NCI-H1436 (cell line): ENCODE measurements around the gene MYL6B.

Experiments used
- DNase-seq: peaks from one replicate; lab custom pipeline; 2025; lab: John Stamatoyannopoulos, UW

Gene MYL6B

GRCh38 chr12:56122637-56123036 lies 29.8 kb upstream of the MYL6B start:
- DNase-seq: no peak

GRCh38 chr12:56124133-56124532 lies 28.3 kb upstream of the MYL6B start:
- DNase-seq: no peak

DNA sequence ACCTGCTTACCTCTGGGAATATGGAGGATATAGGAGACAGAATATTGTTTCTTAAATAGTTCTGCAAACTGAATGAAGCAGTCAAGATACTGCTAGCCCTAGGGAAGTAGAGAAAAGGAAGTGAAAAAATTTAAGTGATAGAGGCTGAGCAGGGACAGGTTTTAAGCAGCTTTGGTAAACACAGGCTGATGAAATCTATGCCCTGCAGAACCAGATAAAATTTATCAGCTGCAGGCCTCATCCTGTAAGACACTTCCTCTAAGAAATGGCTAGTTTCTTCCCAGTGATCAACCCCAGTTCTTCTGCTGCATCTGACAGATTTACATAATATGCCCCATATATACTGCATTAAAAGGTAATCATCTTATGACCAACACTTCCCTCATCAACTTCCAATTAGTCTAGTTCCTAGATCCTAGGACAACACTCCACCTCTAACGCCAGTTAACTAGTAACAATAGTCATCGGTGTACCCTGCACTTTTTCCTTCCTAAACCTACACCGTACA lies 25.6 kb upstream of the MYL6B start:
- DNase-seq: no peak

DNA sequence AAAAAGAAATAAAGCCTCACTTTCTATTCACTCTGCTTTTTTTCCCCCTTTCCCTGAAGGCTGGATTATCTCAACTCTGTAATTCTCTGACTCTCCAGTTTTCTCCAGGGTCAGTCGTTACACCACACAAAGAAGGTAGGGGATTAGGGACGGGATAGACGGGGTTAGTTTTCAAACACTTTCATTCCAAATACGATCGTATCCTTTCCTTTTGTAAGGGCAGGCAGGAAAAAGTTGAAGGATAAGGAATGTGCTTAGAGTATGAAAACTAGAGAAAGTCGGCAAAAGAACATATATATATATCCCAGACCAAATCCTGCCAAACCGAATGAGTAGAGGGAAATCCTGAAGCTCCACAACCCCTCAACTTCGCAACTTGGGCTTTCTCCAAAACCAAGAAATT lies 24.9 kb upstream of the MYL6B start:
- DNase-seq: no peak

DNA sequence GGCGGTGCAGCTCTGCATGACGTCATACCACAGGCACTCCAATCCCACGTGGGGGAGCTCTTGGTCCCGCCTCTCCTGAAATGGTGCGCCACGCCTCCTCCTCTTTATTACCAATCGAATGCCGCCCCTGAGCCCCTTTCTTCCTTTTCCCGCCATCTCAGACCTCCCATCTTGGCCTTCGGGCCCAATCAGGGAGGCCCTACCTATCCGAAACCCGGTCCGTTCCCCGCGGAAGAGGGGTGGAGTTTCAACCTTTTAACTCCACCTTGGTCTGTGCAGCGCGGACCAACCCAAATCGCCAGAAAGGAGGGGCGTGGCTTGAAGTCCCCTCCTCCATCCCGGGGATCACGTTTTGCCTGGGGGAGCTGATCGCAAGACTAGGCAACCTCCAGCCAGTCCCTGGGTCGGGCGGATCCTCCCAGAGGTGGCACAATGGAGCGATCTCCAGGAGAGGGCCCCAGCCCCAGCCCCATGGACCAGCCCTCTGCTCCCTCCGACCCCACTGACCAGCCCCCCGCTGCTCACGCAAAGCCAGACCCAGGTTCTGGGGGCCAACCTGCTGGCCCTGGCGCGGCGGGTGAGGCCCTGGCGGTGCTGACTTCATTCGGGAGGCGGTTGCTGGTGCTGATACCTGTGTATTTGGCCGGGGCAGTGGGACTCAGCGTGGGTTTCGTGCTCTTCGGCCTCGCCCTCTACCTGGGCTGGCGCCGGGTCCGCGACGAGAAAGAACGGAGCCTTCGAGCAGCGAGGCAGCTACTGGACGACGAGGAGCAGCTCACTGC lies 24.3 kb upstream of the MYL6B start, which contains the start of gene ESYT1:
ESYT1 (plus strand) TSS at position 380 of the 782 bp plus-strand sequence; CDS start at position 433, 53 bp downstream.
- DNase-seq: peak; percentile 99

DNA sequence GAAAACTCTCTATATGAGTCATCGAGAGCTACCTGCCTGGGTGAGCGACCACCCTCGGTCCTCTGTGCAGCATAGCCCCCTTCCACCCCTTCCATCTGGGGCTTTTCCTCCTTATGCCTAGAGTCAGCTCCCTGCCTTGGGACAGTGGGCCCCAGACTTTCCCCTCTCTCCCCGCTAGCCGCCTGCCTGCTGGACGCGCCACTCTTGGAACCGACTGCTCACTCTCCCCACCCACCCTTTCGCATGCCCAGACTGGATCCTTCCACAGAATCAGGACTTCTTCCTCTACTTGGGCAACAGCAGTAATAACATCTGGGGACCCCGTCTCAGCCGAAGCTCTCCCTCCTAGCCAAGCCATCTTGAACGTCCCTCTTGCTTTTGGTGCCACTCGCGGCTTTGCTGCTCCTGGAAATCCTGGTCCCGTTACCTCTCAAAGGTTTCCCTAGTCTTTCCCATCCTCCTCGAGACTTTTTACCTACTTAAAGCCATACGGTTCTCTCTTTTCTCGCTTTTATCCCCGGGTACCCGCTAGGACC lies 23.6 kb upstream of the MYL6B start:
- no peak for DNase-seq

GRCh38 chr12:56129206-56129941 lies 23.0 kb upstream of the MYL6B start:
- peak; percentile 27 for DNase-seq

- DNase-seq: no peak
Measured at GRCh38 chr12:56129942-56130495, 22.4 kb upstream of the MYL6B start.

GRCh38 chr12:56130876-56131275 lies 21.5 kb upstream of the MYL6B start:
- DNase-seq: no peak

DNA sequence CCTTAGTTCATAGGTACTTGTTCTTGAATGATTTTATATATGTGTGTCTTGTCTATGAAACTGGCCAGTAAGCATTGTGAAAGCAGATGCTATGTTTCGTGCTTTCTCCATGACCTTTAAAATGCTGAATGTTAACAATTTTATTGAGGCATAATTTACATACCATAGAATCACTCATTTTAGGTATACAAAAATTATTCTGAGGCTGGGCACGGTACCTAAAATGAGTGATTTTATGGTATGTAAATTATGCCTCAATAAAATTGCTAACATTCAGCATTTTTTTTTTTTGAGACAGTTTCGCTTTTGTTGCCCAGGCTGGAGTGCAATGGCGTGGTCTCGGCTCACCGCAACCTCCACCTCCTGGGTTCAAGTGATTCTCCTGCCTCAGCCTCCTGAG lies 17.5 kb upstream of the MYL6B start:
- no peak for DNase-seq

- DNase-seq: no peak
Measured at GRCh38 chr12:56137853-56138571, 14.4 kb upstream of the MYL6B start.

- no peak for DNase-seq
Measured at GRCh38 chr12:56141946-56142784, 10.2 kb upstream of the MYL6B start.

- DNase-seq: no peak
Measured at GRCh38 chr12:56143217-56143616, 9.2 kb upstream of the MYL6B start.

DNA sequence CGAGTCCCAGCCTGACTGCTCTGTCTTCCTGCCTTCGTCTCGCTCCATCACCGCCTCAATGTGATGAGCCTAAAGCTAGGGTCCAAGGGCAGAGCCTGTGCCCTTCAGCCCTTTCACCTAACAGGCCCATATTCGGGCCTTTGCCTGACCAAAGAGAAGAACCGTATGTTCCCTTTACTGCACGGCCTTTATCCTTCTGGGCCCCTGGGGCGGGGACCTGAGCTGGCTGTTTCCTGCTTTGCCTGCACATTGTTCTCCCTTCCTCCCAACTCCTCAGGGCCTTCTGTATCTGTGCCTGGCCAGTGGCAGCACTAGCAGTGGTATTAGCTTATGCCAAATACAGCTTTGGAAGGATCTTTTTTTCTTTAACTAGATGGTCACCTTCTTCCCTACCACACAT lies 8.5 kb upstream of the MYL6B start:
- DNase-seq: no peak

DNA sequence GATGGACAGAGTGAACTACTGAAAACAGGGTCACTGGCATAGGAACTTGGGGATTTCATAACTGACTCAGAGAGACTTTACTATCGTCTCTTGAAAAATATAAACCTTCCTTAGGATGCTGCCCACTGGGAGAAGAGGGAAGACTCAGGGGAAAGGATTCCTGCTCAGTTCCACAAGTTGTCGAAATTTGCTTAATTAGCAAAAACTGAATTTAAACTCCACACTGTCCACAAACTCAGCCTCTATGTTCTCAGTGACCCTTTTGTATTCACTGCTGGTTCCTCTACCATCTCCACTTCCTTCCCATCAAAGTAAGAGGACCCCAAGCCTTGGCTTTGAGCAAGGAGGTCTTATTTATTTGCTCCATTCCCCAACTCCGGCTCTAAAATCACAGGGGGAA lies 7.2 kb upstream of the MYL6B start:
- no peak for DNase-seq

GRCh38 chr12:56146492-56147460 lies 5.6 kb upstream of the MYL6B start:
- DNase-seq: no peak

DNA sequence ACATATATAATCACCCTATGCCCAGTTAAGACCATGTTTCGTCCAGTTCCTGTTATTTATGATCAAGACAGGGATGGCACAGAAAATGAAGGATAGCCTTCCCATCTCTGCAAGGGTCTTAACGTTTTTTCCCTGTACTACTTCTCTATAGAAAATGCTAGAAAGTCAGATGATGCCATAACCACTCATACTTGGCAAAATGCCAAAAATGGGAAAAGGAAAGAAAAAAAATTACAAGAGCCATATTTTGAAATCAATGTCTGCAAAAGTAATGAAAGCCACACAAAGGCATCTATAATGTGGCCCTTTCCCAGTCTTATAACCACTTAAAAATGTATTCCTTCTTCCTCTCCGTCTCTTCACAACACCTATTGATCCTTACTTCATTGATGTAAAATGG lies 1.8 kb upstream of the MYL6B start:
- DNase-seq: no peak

DNA sequence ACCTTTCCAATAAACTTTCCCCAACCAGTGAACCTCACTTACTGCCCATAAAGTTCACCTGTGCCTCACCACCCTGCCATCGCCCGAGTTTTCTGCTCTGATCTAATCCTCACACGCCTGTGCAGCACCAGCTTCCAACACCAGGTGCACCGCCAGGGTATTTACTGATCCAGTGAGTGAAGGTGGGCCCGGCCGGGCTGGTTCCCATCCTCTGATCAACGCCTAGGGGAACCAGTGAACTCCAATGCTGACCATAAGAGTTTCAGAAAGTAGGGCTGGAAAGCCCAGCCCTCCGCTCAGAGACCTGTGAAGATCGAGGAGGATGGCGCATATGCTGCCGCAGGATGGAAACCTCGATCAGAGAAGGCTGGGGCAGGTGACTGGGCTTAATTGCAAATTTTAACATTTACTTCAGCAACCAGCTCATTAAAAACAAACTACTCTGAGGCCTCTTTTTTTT lies 685 bp upstream of the MYL6B start:
- DNase-seq: peak; percentile 40

- no peak for DNase-seq
Measured at GRCh38 chr12:56152756-56153677, 630 bp downstream of the MYL6B start.
